ENCODE data around the gene EFNA5. TPM values are rescaled to one million over a fixed set of nuclear protein-coding genes. Genes with fewer than 3 reads are reported as not detected.

EFNA5 gene
- polyA plus RNA-seq, 1 donor (not counting 4 experiments of a cell fraction or from before 2014, with no cell fraction given): 4.8 TPM

- no peak overlapping the region for H3K9ac ChIP-seq (ENCODE audit: control insufficient read depth, extremely low read depth, insufficient read depth, low read length)
- H3K4me2 ChIP-seq (ENCODE audit: control insufficient read depth, extremely low read depth, insufficient read depth, low read depth, low read length): no peak overlapping the region
- no peak overlapping the region for H2AFZ ChIP-seq (ENCODE audit: control insufficient read depth, low read length)
- peaks cover 39% of the 10 kb centered on the region for H3K4me1 ChIP-seq (ENCODE audit: control insufficient read depth, extremely low read depth, insufficient read depth, low read length)
- FAIRE-seq (no peak), DNase-seq (ENCODE audit: low read depth, low spot score) (no peak)
- no peaks in the 10 kb centered on the region for H3K27me3 ChIP-seq (ENCODE audit: control insufficient read depth, extremely low read depth, insufficient read depth, low read length)
- H3K27ac ChIP-seq (ENCODE audit: control insufficient read depth, insufficient read depth, low read length): no peak overlapping the region
- no peaks in the 10 kb centered on the region for H3K9me1 ChIP-seq (ENCODE audit: control insufficient read depth, extremely low read depth, insufficient read depth, low read length)
- no peaks in the 10 kb centered on the region for H3K79me2 ChIP-seq (ENCODE audit: control insufficient read depth, insufficient read depth, low read length)
- H4K20me1 ChIP-seq (ENCODE audit: control insufficient read depth, extremely low read depth, insufficient read depth, low read length): no peaks in the 10 kb centered on the region
- H3K4me3 ChIP-seq (ENCODE audit: control insufficient read depth in 2 of 3, extremely low read depth in 1 of 3, insufficient read depth in 2 of 3, low read depth in 1 of 3, low read length in 3 of 3): no peak overlapping the region
- H3K9me3 ChIP-seq (ENCODE audit: control insufficient read depth, low read depth, low read length): no peaks in the 10 kb centered on the region
- H3K36me3 ChIP-seq (ENCODE audit: control insufficient read depth in 2 of 2, extremely low read depth in 1 of 2, insufficient read depth in 2 of 2, low read length in 2 of 2): no peaks in the 10 kb centered on the region
- TF ChIP-seq EZH2 (IDR thresholded peaks at IDR 0.05; ENCODE audit: low read length) (no peak), CTCF (optimal IDR thresholded peaks at IDR 0.05 in 1 of 3, IDR thresholded peaks at IDR 0.05 in 1 of 3, conservative IDR thresholded peaks at IDR 0.05 in 1 of 3; ENCODE audit: extremely low read depth in 1 of 3, insufficient read depth in 2 of 3, low read length in 3 of 3) (no peak)
- dilution Hi-C loops (cut with MboI; ENCODE audit: extremely low pct_ligation_motif_present, low sequenced_read_pairs): no loop called here
Observed at GRCh38 chr5:107428303-107428813, 242.4 kb downstream of the EFNA5 start.

GRCh38 chr5:107426872-107427271 is 243.9 kb downstream of the EFNA5 start:
- Histone ChIP-seq H3K36me3 (ENCODE audit: control insufficient read depth in 2 of 2, extremely low read depth in 1 of 2, insufficient read depth in 2 of 2, low read length in 2 of 2) (no peaks in the 10 kb centered on the region), H3K4me2 (ENCODE audit: control insufficient read depth, extremely low read depth, insufficient read depth, low read depth, low read length) (no peak overlapping the region), H2AFZ (ENCODE audit: control insufficient read depth, low read length) (no peak overlapping the region), H3K4me3 (ENCODE audit: control insufficient read depth in 2 of 3, extremely low read depth in 1 of 3, insufficient read depth in 2 of 3, low read depth in 1 of 3, low read length in 3 of 3) (no peak overlapping the region), H3K9me3 (ENCODE audit: control insufficient read depth, low read depth, low read length) (no peaks in the 10 kb centered on the region), H4K20me1 (ENCODE audit: control insufficient read depth, extremely low read depth, insufficient read depth, low read length) (no peaks in the 10 kb centered on the region), H3K4me1 (ENCODE audit: control insufficient read depth, extremely low read depth, insufficient read depth, low read length) (peaks cover 36% of the 10 kb centered on the region), H3K9me1 (ENCODE audit: control insufficient read depth, extremely low read depth, insufficient read depth, low read length) (no peaks in the 10 kb centered on the region), H3K27ac (ENCODE audit: control insufficient read depth, insufficient read depth, low read length) (no peak overlapping the region), H3K79me2 (ENCODE audit: control insufficient read depth, insufficient read depth, low read length) (no peaks in the 10 kb centered on the region), H3K27me3 (ENCODE audit: control insufficient read depth, extremely low read depth, insufficient read depth, low read length) (no peaks in the 10 kb centered on the region), H3K9ac (ENCODE audit: control insufficient read depth, extremely low read depth, insufficient read depth, low read length) (no peak overlapping the region)
- DNase-seq (ENCODE audit: low read depth, low spot score) (no peak), FAIRE-seq (no peak)
- no peak for TF ChIP-seq CTCF (optimal IDR thresholded peaks at IDR 0.05 in 1 of 3, IDR thresholded peaks at IDR 0.05 in 1 of 3, conservative IDR thresholded peaks at IDR 0.05 in 1 of 3; ENCODE audit: extremely low read depth in 1 of 3, insufficient read depth in 2 of 3, low read length in 3 of 3)
- dilution Hi-C loops (cut with MboI; ENCODE audit: extremely low pct_ligation_motif_present, low sequenced_read_pairs): no loop called here

All from keratinocyte (primary cell).